GM12878 (cell line): ENCODE data around the gene UBE2J2. TPM values are rescaled to one million over a fixed set of nuclear protein-coding genes. Genes with fewer than 3 reads are reported as not detected.

Source experiments
- ATAC-seq: fragments of 200-7000 bp; cut with Tn5 transposase; 3 replicates; pipeline ENCODE4 v1.9.1; 2020; ENCODE audit warnings: mild to moderate bottlenecking, moderate library complexity
- BruUV-seq: library from RNA; stranded (reverse); fragments of 400-500 nt; replicated peaks from 2 replicates; lab custom pipeline; 2021; lab: Mats Ljungman, UMichigan
- CTCF ChIA-PET: fragments of 300-600 bp; sonication (Branson Sonifier 250); formaldehyde crosslinking; extraction: SDS; loops from one replicate; lab custom pipeline; 2021; ENCODE audit warnings: inconsistent platforms; lab: Yijun Ruan, JAX
- POLR2A ChIA-PET: fragments of 350-600 bp; formaldehyde crosslinking; extraction: SDS; loops from one replicate; lab custom pipeline; 2021; ENCODE audit warnings: inconsistent platforms; lab: Charles Lee
- RAD21 ChIA-PET: fragments of 300-600 bp; sonication (Branson Sonifier 250); formaldehyde crosslinking; loops from one replicate; lab custom pipeline; 2023; ENCODE audit warnings: antibody characterized with exemption; ENCODE audit not compliant: unreplicated experiment; lab: Charles Lee
- SMC1A ChIA-PET: fragments of 300-600 bp; sonication (Branson Sonifier 250); formaldehyde crosslinking; loops from one replicate; lab custom pipeline; 2023; ENCODE audit not compliant: unreplicated experiment, uncharacterized antibody; lab: Charles Lee
- DNase-seq: peaks from one replicate; pipeline ENCODE4 v3.0.0-alpha.2; 2011; ENCODE audit warnings: low read depth, low spot score
- FAIRE-seq: peaks from 3 replicates; lab custom pipeline; 2011; peaks lifted over from hg19 to GRCh38; lab: Jason Lieb, UNC
- H2AFZ ChIP-seq: 2 replicates; pipeline ENCODE4 v1.6.0; 2011; ENCODE audit warnings: low read depth, low read length, control low read depth; ENCODE audit not compliant: control insufficient read depth
- H3K27ac ChIP-seq: 2 replicates; pipeline ENCODE4 v1.5.1; 2011; ENCODE audit warnings: control low read depth; ENCODE audit not compliant: control insufficient read depth, insufficient read depth
- H3K27me3 ChIP-seq, 2 experiments: replicated peaks in 1 of 2; 2 replicates each; pipeline versions ENCODE4 v1.6.0 to v1.6.1; 2011; ENCODE audit warnings: low read length in 1 of 2; ENCODE audit not compliant: control insufficient read depth in 2 of 2, insufficient read depth in 2 of 2
- H3K36me3 ChIP-seq, 2 experiments: 2 replicates each; pipeline ENCODE4 v1.5.1; 2011; ENCODE audit warnings: low read length in 1 of 2; ENCODE audit not compliant: control insufficient read depth in 2 of 2, insufficient read depth in 2 of 2
- H3K4me1 ChIP-seq: 2 replicates; pipeline ENCODE4 v1.6.1; 2011; ENCODE audit warnings: mild to moderate bottlenecking, low read length, moderate library complexity, mixed read lengths; ENCODE audit not compliant: control insufficient read depth, insufficient read depth
- H3K4me2 ChIP-seq: 2 replicates; pipeline ENCODE4 v1.6.0; 2011; ENCODE audit warnings: control low read depth; ENCODE audit not compliant: control insufficient read depth, insufficient read depth
- H3K4me3 ChIP-seq: fragments of 200-600 bp; sonication (generic); 2 replicates; pipeline ENCODE4 v1.5.1; 2016
- H3K79me2 ChIP-seq: 2 replicates; pipeline ENCODE4 v1.6.0; 2011; ENCODE audit warnings: low read length; ENCODE audit not compliant: control insufficient read depth, insufficient read depth
- H3K9ac ChIP-seq: 2 replicates; pipeline ENCODE4 v1.8.0; 2011; ENCODE audit warnings: low read length, control low read depth, mixed read lengths; ENCODE audit not compliant: control insufficient read depth, insufficient read depth
- H3K9me3 ChIP-seq: replicated peaks from 3 replicates; pipeline ENCODE4 v1.5.1; 2011; ENCODE audit warnings: mild to moderate bottlenecking, low read length; ENCODE audit not compliant: control insufficient read depth, insufficient read depth
- H4K20me1 ChIP-seq: 2 replicates; pipeline ENCODE4 v1.6.0; 2011; ENCODE audit not compliant: control insufficient read depth, insufficient read depth
- BCL3 ChIP-seq: IDR thresholded peaks from 2 replicates; pipeline ENCODE4 v1.6.1; 2011; ENCODE audit warnings: borderline replicate concordance, low read depth, mild to moderate bottlenecking, moderate library complexity, low read length; ENCODE audit not compliant: insufficient read depth, poor library complexity, severe bottlenecking
- CEBPB ChIP-seq, 2 experiments: fragments of 150-350 bp in 1 of 2; IDR thresholded peaks; 2 replicates each; pipeline ENCODE4 v1.6.1; 2012 to 2014; ENCODE audit warnings: low read depth in 2 of 2, low read length in 2 of 2, borderline replicate concordance in 1 of 2, inconsistent platforms in 1 of 2
- EGR1 ChIP-seq, 2 experiments: IDR thresholded peaks; 1 replicate in 1 of 2; 2 replicates in 1 of 2; pipeline ENCODE4 v1.6.1; 2011 to 2012; ENCODE audit warnings: low read depth in 2 of 2, low read length in 2 of 2, borderline replicate concordance in 1 of 2, mild to moderate bottlenecking in 1 of 2, moderate library complexity in 1 of 2
- FOS ChIP-seq: IDR thresholded peaks from 3 replicates; pipeline ENCODE4 v1.6.1; 2011; ENCODE audit warnings: borderline replicate concordance; ENCODE audit not compliant: insufficient read length; ENCODE audit errors: extremely low read depth
- FOXM1 ChIP-seq: IDR thresholded peaks from 2 replicates; pipeline ENCODE4 v1.6.1; 2012; ENCODE audit warnings: low read depth, mild to moderate bottlenecking, inconsistent platforms, low read length, moderate library complexity
- MTA2 ChIP-seq: fragments of 450-650 bp; IDR thresholded peaks from 2 replicates; pipeline ENCODE4 v1.6.1; 2016; ENCODE audit warnings: low read depth, mild to moderate bottlenecking, moderate library complexity
- MYB ChIP-seq: fragments of 150-350 bp; IDR thresholded peaks from 2 replicates; pipeline ENCODE4 v1.6.1; 2014; ENCODE audit warnings: mild to moderate bottlenecking, low read depth, low read length, borderline replicate concordance
- RCOR1 ChIP-seq: conservative IDR thresholded peaks from 2 replicates; pipeline ENCODE4 v1.6.1; 2012; ENCODE audit warnings: low read depth, low read length, improper control_type of control experiment
- RELA ChIP-seq: fragments of 450-650 bp; IDR thresholded peaks from 2 replicates; pipeline ENCODE4 v1.8.0; 2014; ENCODE audit warnings: borderline replicate concordance; ENCODE audit not compliant: partially characterized antibody
- RUNX3 ChIP-seq: IDR thresholded peaks from 2 replicates; pipeline ENCODE4 v1.6.1; 2012; ENCODE audit warnings: low read length, inconsistent platforms
- SREBF1 ChIP-seq: IDR thresholded peaks from 2 replicates; pipeline ENCODE4 v1.6.1; 2012; ENCODE audit warnings: mild to moderate bottlenecking, low read length
- SRF ChIP-seq, 2 experiments: IDR thresholded peaks; 2 replicates each; pipeline ENCODE4 v1.6.1; 2011; ENCODE audit warnings: low read depth in 2 of 2, low read length in 2 of 2, mild to moderate bottlenecking in 1 of 2, moderate library complexity in 1 of 2
- STAT3 ChIP-seq: IDR thresholded peaks from 2 replicates; pipeline ENCODE4 v1.6.1; 2011; ENCODE audit warnings: low read depth, low read length, improper control_type of control experiment
- TAF1 ChIP-seq: IDR thresholded peaks from 2 replicates; pipeline ENCODE4 v1.6.1; 2011; ENCODE audit warnings: mild to moderate bottlenecking, low read depth, low read length, borderline replicate concordance
- TARDBP ChIP-seq: IDR thresholded peaks from 2 replicates; pipeline ENCODE4 v1.6.1; 2016; ENCODE audit warnings: borderline replicate concordance
- TBL1XR1 ChIP-seq: IDR thresholded peaks from 2 replicates; pipeline ENCODE4 v1.6.1; 2012; ENCODE audit warnings: low read depth, low read length, improper control_type of control experiment
- YY1 ChIP-seq: IDR thresholded peaks from 2 replicates; pipeline ENCODE4 v1.6.1; 2011; ENCODE audit warnings: low read depth, mild to moderate bottlenecking, low read length
- ZSCAN29 ChIP-seq: fragments of 450-650 bp; IDR thresholded peaks from 2 replicates; pipeline ENCODE4 v1.6.1; 2017; ENCODE audit warnings: mild to moderate bottlenecking, moderate library complexity
- WGBS: methylation state at CpG from one replicate; pipeline ENCODE4 v1.1.6; 2016; ENCODE audit warnings: low lambda C conversion rate; ENCODE audit not compliant: insufficient replicate concordance, insufficient coverage; ENCODE audit errors: missing lambda C conversion rate; 5-methylcytosine and 5-hydroxymethylcytosine counted together
- in situ Hi-C: fragments of 300-500 bp; cut with MboI; formaldehyde crosslinking; loops from 9 replicates; pipeline ENCODE4 v1.14.3; 2018; ENCODE audit warnings: mixed read lengths
- intact Hi-C: fragments of 100-400 bp; cut with micrococcal nuclease; formaldehyde crosslinking; loops from one replicate; pipeline ENCODE4 v1.14.2; 2022; ENCODE audit not compliant: unreplicated experiment
- polyA plus RNA-seq, 11 experiments: library from polyadenylated mRNA; depleted of rRNA in 4 of 11; unstranded in 6 of 11; stranded (reverse) in 5 of 11; fragments of >200 nt; fragmentation: Nextera tagmentation in 4 of 11; fragmentation: Illumina TruSeq in 1 of 11; extraction: Ambion mirVana in 4 of 11; extraction: Trizol in 1 of 11; gene quantifications; 1 replicate in 1 of 11; 2 replicates in 10 of 11; pipeline versions ENCODE4 v1.2.1 to v1.2.3, GENCODE V29; 2011 to 2016; ENCODE audit warnings: inconsistent platforms in 2 of 11, missing spikeins in 2 of 11, low read depth in 1 of 11
- total RNA-seq, 4 experiments: library from RNA; depleted of rRNA in 3 of 4; stranded (reverse); fragments of >200 nt in 3 of 4; fragmentation: Illumina TruSeq in 1 of 4; extraction: Trizol in 1 of 4; gene quantifications; 2 replicates each; pipeline versions ENCODE4 v1.2.1 to v1.2.3, GENCODE V29; 2013 to 2021
- TF ChIP-seq, protein P1 (sequence below): IDR thresholded peaks from 2 replicates; pipeline ENCODE4 v1.6.1; 2011; ENCODE audit warnings: low read depth, low read length, improper control_type of control experiment, borderline replicate concordance

UBE2J2 gene
- total and polyA plus RNA-seq, 10 of the 15 experiments (the other 5 are each of a cell fraction or from before 2014, with no cell fraction given) = 0.72 to 70.5 (median 49.2) TPM

DNA sequence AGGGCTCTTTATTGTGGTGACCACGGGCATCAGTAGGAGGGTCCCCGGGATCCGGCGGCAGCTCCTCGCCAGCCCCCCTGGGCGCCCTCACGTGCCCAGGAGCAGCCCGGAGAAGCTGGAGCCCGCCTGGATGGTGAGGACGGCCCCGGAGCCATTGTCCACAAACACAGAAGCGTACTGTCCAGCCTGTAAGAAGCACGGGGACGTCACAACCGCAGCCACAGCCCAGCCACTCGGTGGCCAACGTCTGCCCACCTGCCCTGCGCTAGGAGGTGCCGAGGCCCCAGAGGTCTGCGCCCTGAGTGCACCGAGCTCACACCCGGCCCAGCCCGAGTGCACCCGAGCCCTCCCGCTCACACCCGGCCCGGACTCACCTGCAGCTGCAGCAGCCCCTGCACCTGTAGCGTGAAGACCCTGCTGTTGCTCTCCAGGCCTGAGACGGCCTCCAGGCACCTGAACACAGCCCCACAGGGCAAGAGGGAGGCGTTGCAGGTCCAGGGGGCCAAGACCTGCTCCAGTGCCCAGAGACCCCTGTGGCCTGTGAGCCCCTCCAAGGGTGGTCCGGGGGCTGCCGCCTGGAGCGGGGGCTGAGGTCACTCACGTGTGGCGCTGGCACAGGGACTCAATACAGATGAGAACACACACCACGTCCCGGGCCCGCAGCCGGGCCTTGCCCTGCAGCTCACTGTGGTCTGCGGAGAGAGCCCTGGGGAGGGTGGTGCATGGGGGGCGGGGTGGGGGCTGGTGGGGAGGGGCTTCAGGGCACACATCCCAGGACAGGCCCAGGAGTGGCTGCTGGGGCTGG lies 31.0 kb downstream of the UBE2J2 start (continued):
- no peak for TF ChIP-seq BCL3
- no peak for TF ChIP-seq ZSCAN29
- no peak for TF ChIP-seq SREBF1
- TF ChIP-seq, all 136 proteins: peak for 0

GRCh38 chr1:1241588-1242219 lies 31.9 kb downstream of the UBE2J2 start:
- in situ Hi-C loops (no loop called here), intact Hi-C loops (no loop called here)
- Histone ChIP-seq H3K79me2 (no peaks in the 10 kb centered on the region), H3K4me2 (no peak overlapping the region), H3K36me3 (no peaks in the 10 kb centered on the region), H3K4me1 (no peaks in the 10 kb centered on the region), H4K20me1 (no peaks in the 10 kb centered on the region), H3K9ac (no peak overlapping the region), H3K27ac (no peak overlapping the region), H2AFZ (no peak overlapping the region), H3K27me3 (no peaks in the 10 kb centered on the region; a peak in 1 of 4 replicates), H3K4me3 (no peak overlapping the region), H3K9me3 (no peaks in the 10 kb centered on the region)
- CTCF ChIA-PET = no interaction called here
- WGBS = 56% methylated on average over 26 of the region's 26 CpGs
- POLR2A ChIA-PET = interaction anchor here (0.6 kb wide), 1 partner anchor 9 kb away, joined by 8 read pairs; no protein-coding TSS in a partner anchor
- SMC1A ChIA-PET = no interaction called here
- FAIRE-seq = no peak
- no TSS peak for BruUV-seq
- no peak for DNase-seq
- RAD21 ChIA-PET = interaction anchor here (1.3 kb wide), 1 partner anchor 9 kb away, joined by 4 read pairs; no protein-coding TSS in a partner anchor
- no peak for ATAC-seq
- TF ChIP-seq TAF1 = no peak
- TF ChIP-seq TBL1XR1 = no peak
- no peak for TF ChIP-seq RELA
- no peak for TF ChIP-seq MTA2
- TF ChIP-seq FOS = no peak
- TF ChIP-seq, protein P1, sequence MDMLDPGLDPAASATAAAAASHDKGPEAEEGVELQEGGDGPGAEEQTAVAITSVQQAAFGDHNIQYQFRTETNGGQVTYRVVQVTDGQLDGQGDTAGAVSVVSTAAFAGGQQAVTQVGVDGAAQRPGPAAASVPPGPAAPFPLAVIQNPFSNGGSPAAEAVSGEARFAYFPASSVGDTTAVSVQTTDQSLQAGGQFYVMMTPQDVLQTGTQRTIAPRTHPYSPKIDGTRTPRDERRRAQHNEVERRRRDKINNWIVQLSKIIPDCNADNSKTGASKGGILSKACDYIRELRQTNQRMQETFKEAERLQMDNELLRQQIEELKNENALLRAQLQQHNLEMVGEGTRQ = no peak
- TF ChIP-seq FOXM1 = no peak
- TF ChIP-seq TARDBP = no peak
- no peak for TF ChIP-seq YY1
- no peak for TF ChIP-seq SRF (IDR thresholded peaks at IDR 0.05; ENCODE audit: low read depth in 2 of 2, low read length in 2 of 2)
- TF ChIP-seq MYB = no peak
- no peak for TF ChIP-seq RUNX3
- TF ChIP-seq STAT3 = no peak
- TF ChIP-seq RCOR1 = no peak
- no peak for TF ChIP-seq CEBPB (IDR thresholded peaks at IDR 0.05; ENCODE audit: borderline replicate concordance in 1 of 2, low read depth in 2 of 2, low read length in 2 of 2)
- no peak for TF ChIP-seq EGR1 (IDR thresholded peaks at IDR 0.05; ENCODE audit: borderline replicate concordance in 1 of 2, low read depth in 2 of 2, low read length in 2 of 2)
